ENCODE measurements around the gene R3HDM2. TPM values are rescaled to one million over a fixed set of nuclear protein-coding genes. Genes with fewer than 3 reads are reported as not detected.
A peak's percentile ranks its signal among the peaks of the same experiment; 100 is the strongest.
"Not testable (repeated sequence)": the region's sequence is repeated elsewhere in the genome, so short reads cannot be mapped to it uniquely, and the experiment has no call there.

The R3HDM2 gene
- total RNA-seq, 1 experiment from 2014 or later = 8.9 TPM

DNA sequence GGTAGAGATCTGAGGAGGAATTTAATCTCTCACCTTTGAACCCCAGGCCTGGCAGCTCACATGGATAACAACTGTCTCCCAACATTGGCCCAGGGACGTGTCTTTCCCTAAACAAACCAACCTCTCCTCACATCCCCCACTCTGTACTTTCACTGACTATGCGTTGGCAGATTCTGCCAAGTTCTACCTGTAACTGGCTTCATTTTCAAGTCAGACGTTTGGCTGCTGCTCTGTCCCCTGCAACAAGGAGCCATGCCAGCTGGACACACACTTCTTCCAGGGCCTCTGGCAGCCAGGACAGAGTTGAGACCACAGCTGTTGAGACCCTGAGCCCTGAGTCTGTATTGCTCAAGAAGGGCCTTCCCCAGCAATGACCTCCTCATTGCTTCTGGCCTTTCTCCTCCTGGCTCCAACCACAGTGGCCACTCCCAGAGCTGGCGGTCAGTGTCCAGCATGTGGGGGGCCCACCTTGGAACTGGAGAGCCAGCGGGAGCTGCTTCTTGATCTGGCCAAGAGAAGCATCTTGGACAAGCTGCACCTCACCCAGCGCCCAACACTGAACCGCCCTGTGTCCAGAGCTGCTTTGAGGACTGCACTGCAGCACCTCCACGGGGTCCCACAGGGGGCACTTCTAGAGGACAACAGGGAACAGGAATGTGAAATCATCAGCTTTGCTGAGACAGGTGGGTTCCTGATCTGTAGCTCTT lies 3.8 kb upstream of the R3HDM2 start, which contains the start of gene INHBC:
INHBC (plus strand) TSS at position 268 of the 707 bp plus-strand sequence; CDS start at position 371, 103 bp downstream.
- in situ Hi-C loops (cut with HindIII; ENCODE audit: low sequenced_read_pairs) = no loop called here
- DNase-seq (ENCODE audit: low spot score) = no peak

GRCh38 chr12:57433370-57433769 lies 2.5 kb upstream of the R3HDM2 start:
- in situ Hi-C loops (cut with HindIII; ENCODE audit: low sequenced_read_pairs) = no loop called here
- no peak for DNase-seq (ENCODE audit: low spot score)

DNA sequence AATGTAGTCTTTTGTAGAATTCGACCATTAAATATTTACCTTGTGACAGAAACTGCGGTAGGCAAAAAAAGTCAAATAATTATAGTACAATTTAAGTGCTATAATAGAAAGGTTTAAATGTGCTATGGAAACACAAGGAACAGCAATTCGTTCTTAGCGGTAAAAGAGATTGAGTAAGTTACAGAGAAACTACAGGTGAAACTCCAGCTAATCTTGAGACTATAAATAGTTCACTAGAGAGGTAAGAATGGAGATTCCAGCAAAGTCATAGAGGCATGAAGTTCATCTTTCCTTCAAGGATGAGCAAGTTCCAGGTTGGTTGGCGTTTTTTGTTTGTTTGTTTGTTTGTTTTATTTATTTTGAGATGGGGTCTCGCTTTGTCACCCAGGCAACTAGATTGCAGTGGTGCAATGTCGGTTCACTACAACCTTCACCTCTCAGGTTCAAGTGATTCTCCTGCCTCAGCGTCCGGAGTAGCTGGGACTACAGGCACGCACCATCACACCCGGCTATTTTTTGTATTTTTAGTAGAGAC lies 878 bp upstream of the R3HDM2 start:
- no peak for DNase-seq (ENCODE audit: low spot score)
- in situ Hi-C loops (cut with HindIII; ENCODE audit: low sequenced_read_pairs) = no loop called here

DNA sequence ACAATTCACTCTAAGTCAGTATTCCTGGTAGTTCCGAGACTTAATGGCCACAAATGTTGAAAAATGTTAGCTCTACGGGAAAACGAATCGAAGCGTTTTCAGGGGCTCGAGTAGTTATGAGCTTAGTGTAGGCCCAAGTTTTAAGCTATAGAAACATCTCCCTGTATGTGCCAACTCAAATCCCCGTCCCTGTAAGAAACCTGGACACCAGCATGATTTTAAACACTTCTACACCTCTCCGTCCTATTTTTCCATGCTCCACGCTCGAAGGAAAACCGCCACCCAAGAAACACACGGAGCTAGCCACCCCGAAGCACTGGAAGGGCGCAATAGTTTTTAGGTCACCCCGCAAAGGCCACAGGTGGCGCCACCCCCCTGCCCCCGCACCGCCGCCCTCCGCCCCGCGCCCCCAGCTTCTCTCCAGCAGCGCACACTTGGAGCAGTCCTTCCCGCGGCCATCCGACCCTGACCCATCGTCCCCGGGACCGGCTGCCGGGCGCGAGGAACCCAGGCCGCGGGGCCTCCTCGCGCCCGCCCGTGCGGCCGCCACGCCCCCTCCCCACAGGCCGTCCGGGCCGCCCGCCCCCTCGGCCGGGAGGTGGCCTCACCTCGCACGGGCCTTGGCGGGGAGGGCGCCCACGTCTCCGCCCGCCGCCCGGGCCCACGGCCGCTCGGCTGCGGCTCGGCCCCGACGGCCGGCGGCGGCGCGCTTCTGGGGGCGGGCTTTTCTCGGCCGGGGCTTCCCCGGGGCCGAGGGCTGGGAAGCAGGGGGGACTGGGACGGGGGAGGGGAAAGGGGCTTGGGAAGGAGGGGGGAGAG lies 522 bp downstream of the R3HDM2 start:
- in situ Hi-C loops (cut with HindIII; ENCODE audit: low sequenced_read_pairs) = no loop called here

GRCh38 chr12:57429473-57430111 lies 1.3 kb downstream of the R3HDM2 start:
- peak; percentile 17 for DNase-seq (ENCODE audit: low spot score)
- in situ Hi-C loops (cut with HindIII; ENCODE audit: low sequenced_read_pairs) = no loop called here

More for the DNA sequence above, 522 bp downstream of the R3HDM2 start:
- peak; percentile 33 for DNase-seq (ENCODE audit: low spot score)

- in situ Hi-C loops (cut with HindIII; ENCODE audit: low sequenced_read_pairs) = no loop called here
- no peak for DNase-seq (ENCODE audit: low spot score)
Measured at GRCh38 chr12:57428965-57429364, 1.9 kb downstream of the R3HDM2 start.

DNA sequence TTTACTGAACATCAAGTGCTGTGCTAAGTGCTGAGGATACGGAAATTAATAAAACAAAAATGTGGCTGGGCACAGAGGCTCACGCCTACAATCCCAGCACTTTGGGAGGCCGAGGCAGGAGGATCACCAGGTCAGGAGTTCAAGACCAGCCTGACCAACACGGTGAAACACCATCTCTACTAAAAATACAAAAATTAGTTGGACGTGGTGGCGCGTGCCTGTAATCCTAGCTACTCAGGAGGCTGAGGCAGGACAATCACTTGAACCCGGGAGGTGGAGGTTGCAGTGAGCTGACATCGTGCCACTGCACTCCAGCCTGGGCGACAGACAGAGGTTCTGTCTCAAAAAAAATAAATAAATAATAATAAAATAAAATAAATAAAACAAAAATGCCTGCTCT lies 3.9 kb downstream of the R3HDM2 start:
- in situ Hi-C loops (cut with HindIII; ENCODE audit: low sequenced_read_pairs); DNase-seq (ENCODE audit: low spot score): not testable (repeated sequence)

GRCh38 chr12:57420482-57420881 lies 10.4 kb downstream of the R3HDM2 start:
- in situ Hi-C loops (cut with HindIII; ENCODE audit: low sequenced_read_pairs) = no loop called here
- DNase-seq (ENCODE audit: low spot score) = no peak

DNA sequence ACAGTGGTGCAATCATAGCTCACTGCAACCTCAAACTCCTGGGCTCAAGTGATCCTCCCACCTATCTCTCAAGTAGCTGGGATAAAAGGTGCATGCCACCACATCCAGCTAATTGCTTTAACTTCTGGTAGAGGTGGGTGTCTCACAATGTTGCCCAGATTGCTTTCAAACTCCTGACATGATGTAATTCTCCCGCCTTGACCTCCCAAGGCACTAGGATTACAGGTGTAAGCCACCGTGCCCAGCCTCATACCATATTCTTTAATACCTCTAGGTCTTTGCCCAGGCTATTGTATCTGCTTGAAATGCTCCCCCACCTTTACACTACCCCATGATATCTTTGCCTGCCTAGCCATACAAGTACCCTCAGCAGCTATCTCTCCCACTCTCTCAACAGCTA lies 11.3 kb downstream of the R3HDM2 start:
- in situ Hi-C loops (cut with HindIII; ENCODE audit: low sequenced_read_pairs) = no loop called here
- no peak for DNase-seq (ENCODE audit: low spot score)

- no peak for DNase-seq (ENCODE audit: low spot score)
- in situ Hi-C loops (cut with HindIII; ENCODE audit: low sequenced_read_pairs) = no loop called here
Measured at GRCh38 chr12:57418255-57418654, 12.6 kb downstream of the R3HDM2 start.

- no peak for DNase-seq (ENCODE audit: low spot score)
- in situ Hi-C loops (cut with HindIII; ENCODE audit: low sequenced_read_pairs) = no loop called here
Measured at GRCh38 chr12:57416039-57416996, 14.5 kb downstream of the R3HDM2 start.

GRCh38 chr12:57415088-57415487 lies 15.8 kb downstream of the R3HDM2 start:
- in situ Hi-C loops (cut with HindIII; ENCODE audit: low sequenced_read_pairs) = no loop called here
- DNase-seq (ENCODE audit: low spot score) = no peak

GRCh38 chr12:57414160-57414559 lies 16.7 kb downstream of the R3HDM2 start:
- DNase-seq (ENCODE audit: low spot score); in situ Hi-C loops (cut with HindIII; ENCODE audit: low sequenced_read_pairs): not testable (repeated sequence)

GRCh38 chr12:57410534-57410933 lies 20.3 kb downstream of the R3HDM2 start:
- no peak for DNase-seq (ENCODE audit: low spot score)
- in situ Hi-C loops (cut with HindIII; ENCODE audit: low sequenced_read_pairs) = no loop called here

DNA sequence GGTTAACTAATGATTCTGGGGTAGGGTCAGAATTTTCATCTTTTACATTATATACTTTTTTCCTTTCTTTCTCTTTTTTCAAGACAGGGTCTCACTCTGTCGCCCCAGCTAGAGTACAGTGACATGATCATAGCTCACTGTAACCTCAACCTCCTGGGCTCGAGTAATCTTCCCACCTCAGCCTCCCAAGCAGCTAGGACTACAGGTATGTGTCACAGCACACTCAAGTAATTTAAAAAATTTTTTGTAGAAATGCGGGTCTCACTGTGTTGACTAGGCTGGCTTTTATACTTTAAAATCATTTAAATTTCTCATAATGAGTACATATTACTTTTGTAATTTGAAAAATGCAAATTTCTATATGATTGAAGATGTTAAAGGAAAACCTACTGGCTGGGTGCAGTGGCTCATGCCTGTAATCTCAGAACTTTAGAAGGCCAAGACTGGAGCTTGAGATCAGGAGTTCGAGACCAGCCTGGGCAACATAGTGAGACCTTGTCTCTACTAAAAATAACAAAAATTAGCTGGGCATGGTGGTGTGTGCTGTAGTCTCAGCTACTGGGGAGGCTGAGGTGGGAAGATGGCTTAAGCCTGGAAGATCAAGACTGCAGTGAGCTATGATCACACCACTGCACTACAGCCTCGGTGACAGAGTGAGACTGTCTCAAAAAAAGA lies 25.7 kb downstream of the R3HDM2 start:
- no peak for DNase-seq (ENCODE audit: low spot score)
- in situ Hi-C loops (cut with HindIII; ENCODE audit: low sequenced_read_pairs) = no loop called here

DNA sequence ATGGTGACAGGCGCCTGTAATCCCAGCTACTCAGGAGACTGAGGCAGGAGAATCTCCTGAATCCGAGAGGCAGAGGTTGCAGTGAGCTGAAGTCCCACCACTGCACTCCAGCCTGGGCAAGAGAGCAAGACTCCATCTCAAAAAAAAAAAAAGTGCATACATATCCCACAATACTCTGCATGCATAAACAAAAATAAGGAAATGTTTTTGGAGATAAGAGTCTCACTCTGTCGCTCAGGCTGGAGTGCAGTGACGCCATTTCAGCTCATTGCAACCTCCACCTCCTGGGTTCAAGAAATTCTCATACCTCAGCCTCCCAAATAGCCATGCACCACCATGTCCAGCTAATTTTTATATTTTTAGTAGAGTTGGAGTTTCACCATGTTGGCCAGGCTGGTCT lies 28.7 kb downstream of the R3HDM2 start:
- in situ Hi-C loops (cut with HindIII; ENCODE audit: low sequenced_read_pairs); DNase-seq (ENCODE audit: low spot score): not testable (repeated sequence)

DNA sequence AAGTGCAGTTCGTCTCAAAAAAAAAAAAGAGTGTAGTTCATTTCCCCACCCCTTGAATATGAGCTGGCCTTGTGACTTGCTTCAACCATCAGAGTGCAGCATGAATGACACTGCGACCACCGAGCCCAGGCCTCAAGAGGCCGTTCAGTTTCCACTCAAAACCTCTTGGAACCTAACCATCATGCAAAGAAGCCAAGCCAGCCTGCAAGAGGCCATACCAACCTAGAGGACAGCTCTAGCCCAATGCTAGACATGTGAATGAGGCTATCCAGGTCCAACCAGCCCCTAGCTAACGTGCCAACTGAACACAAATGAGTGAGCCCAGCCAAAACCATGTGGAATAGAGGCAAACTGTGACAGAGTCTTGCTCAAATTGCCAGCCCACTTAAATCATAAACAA lies 29.7 kb downstream of the R3HDM2 start:
- DNase-seq (ENCODE audit: low spot score) = peak; percentile 26
- in situ Hi-C loops (cut with HindIII; ENCODE audit: low sequenced_read_pairs) = no loop called here
